Prostate gland (tissue), 2 donors: ENCODE data around the gene TBC1D30.

ENCODE experiments used
- CTCF ChIP-seq, 4 experiments: fragments of 200-600 bp in 2 of 4; fragments of 450-650 bp in 2 of 4; sonication (generic) in 2 of 4; IDR thresholded peaks; 1 replicate in 3 of 4; 2 replicates in 1 of 4; pipeline ENCODE4 v1.5.1; 2016 to 2019; ENCODE audit warnings: antibody characterized with exemption in 4 of 4, mild to moderate bottlenecking in 2 of 4, moderate library complexity in 2 of 4
- POLR2A ChIP-seq: fragments of 450-650 bp; IDR thresholded peaks from one replicate; pipeline ENCODE4 v1.6.1; 2016; ENCODE audit warnings: antibody characterized with exemption, mild to moderate bottlenecking
- POLR2AphosphoS5 ChIP-seq: sonication (generic); formaldehyde crosslinking; IDR thresholded peaks from one replicate; pipeline ENCODE4 v1.6.1; 2017; ENCODE audit warnings: antibody characterized with exemption

GRCh38 chr12:64840949-64841717, 16.7 kb downstream of the TBC1D30 start:
- no peak for TF ChIP-seq CTCF (IDR thresholded peaks at IDR 0.05)
- TF ChIP-seq POLR2A: no peak
- no peak for TF ChIP-seq POLR2AphosphoS5
